ENCODE data around the gene PARD6A. TPM values are rescaled to one million over a fixed set of nuclear protein-coding genes. Genes with fewer than 3 reads are reported as not detected.

Gene PARD6A
- total and polyA plus RNA-seq, 9 donors: 0.53 to 12.9 (median 4.7) TPM

- Histone ChIP-seq H3K27ac (no peak overlapping the region), H3K9me3 (no peaks in the 10 kb centered on the region), H3K4me1 (ENCODE audit: insufficient read depth) (peaks cover 13% of the 10 kb centered on the region), H3K27me3 (no peaks in the 10 kb centered on the region), H3K4me3 (no peak overlapping the region), H3K36me3 (no peaks in the 10 kb centered on the region)
- no peak for DNase-seq
- 84 to 87% (median 86%) methylated on average over 6 of the region's 6 CpGs for WGBS, 3 donors
- intact Hi-C loops (cut with DNase I): loop anchor here in 2 of 4 donors (5.0 to 10.0 kb wide), 3 partner anchors 139 to 437 kb away; partner anchors contain the start of genes CTRL (in 1 of the 2), PSMB10 (in 1 of the 2), RIPOR1 (in 1 of the 2) and TMEM208 (in 1 of the 2)
- no peak for TF ChIP-seq CTCF (IDR thresholded peaks at IDR 0.05)
- no peak for TF ChIP-seq EP300 (IDR thresholded peaks at IDR 0.05)
- no peak for TF ChIP-seq POLR2A (IDR thresholded peaks at IDR 0.05)
Measured at GRCh38 chr16:67663877-67664222, 3.1 kb downstream of the PARD6A start.

- intact Hi-C loops (cut with DNase I): loop anchor here in 2 of 4 donors (5.0 to 10.0 kb wide), 3 partner anchors 139 to 437 kb away; partner anchors contain the start of genes CTRL (in 1 of the 2), PSMB10 (in 1 of the 2), RIPOR1 (in 1 of the 2) and TMEM208 (in 1 of the 2)
- no peaks in the 10 kb centered on the region for H3K36me3 ChIP-seq
- H3K4me1 ChIP-seq (ENCODE audit: insufficient read depth): peaks cover 10% of the 10 kb centered on the region
- H3K4me3 ChIP-seq: no peak overlapping the region
- no peaks in the 10 kb centered on the region for H3K9me3 ChIP-seq
- WGBS, 3 donors: 66 to 79% (median 71%) methylated on average over 4 of the region's 4 CpGs
- no peak overlapping the region for H3K27ac ChIP-seq
- TF ChIP-seq POLR2A (IDR thresholded peaks at IDR 0.05) (no peak), EP300 (IDR thresholded peaks at IDR 0.05) (no peak), CTCF (IDR thresholded peaks at IDR 0.05) (no peak)
- DNase-seq: no peak
- no peaks in the 10 kb centered on the region for H3K27me3 ChIP-seq
Measured at GRCh38 chr16:67664258-67664657, 3.5 kb downstream of the PARD6A start.

GRCh38 chr16:67664871-67665270 is 4.1 kb downstream of the PARD6A start:
- H3K9me3 ChIP-seq: no peaks in the 10 kb centered on the region
- intact Hi-C loops (cut with DNase I): loop anchor here in 3 of 4 donors (5.0 to 10.0 kb wide), 5 partner anchors 103 to 438 kb away; partner anchors contain the start of genes RIPOR1 (in 2 of the 3), CTCF (in 1 of the 3), CTRL (in 1 of the 3) and PSMB10 (in 1 of the 3)
- no peak overlapping the region for H3K27ac ChIP-seq
- DNase-seq: no peak
- H3K4me3 ChIP-seq: no peak overlapping the region
- no peaks in the 10 kb centered on the region for H3K36me3 ChIP-seq
- TF ChIP-seq CTCF (IDR thresholded peaks at IDR 0.05) (no peak), POLR2A (IDR thresholded peaks at IDR 0.05) (no peak), EP300 (IDR thresholded peaks at IDR 0.05) (no peak)
- H3K4me1 ChIP-seq (ENCODE audit: insufficient read depth): peaks cover 8% of the 10 kb centered on the region
- H3K27me3 ChIP-seq: no peaks in the 10 kb centered on the region
- 90 to 95% (median 92%) methylated on average over 7 of the region's 7 CpGs for WGBS, 3 donors

GRCh38 chr16:67665598-67665997 is 4.8 kb downstream of the PARD6A start:
- TF ChIP-seq CTCF (IDR thresholded peaks at IDR 0.05): no peak
- no peak for TF ChIP-seq EP300 (IDR thresholded peaks at IDR 0.05)
- no peak for TF ChIP-seq POLR2A (IDR thresholded peaks at IDR 0.05)
- Histone ChIP-seq H3K27me3 (no peaks in the 10 kb centered on the region), H3K9me3 (no peaks in the 10 kb centered on the region), H3K4me1 (ENCODE audit: insufficient read depth) (peaks cover 8% of the 10 kb centered on the region), H3K27ac (peak overlapping the region in 1 of 2 donors; percentile 43), H3K36me3 (no peaks in the 10 kb centered on the region), H3K4me3 (peak overlapping the region; percentile 66)
- intact Hi-C loops (cut with DNase I): loop anchor here in 3 of 4 donors (5.0 to 10.0 kb wide), 4 partner anchors 103 to 269 kb away; partner anchors contain the start of genes RIPOR1 (in 2 of the 3), CTCF (in 1 of the 3), CTRL (in 1 of the 3) and PSMB10 (in 1 of the 3)
- no peak for DNase-seq
- 71 to 74% (median 73%) methylated on average over 5 of the region's 5 CpGs for WGBS, 3 donors

All from ovary (tissue), 9 donors.